GM12892 (cell line): Measurements from ENCODE around the gene C20orf204.

Experiments
- DNase-seq: peaks from one replicate; pipeline ENCODE4 v3.0.0; 2011; ENCODE audit not compliant: insufficient read length
- FAIRE-seq: peaks from 2 replicates; lab custom pipeline; 2011; peaks lifted over from hg19 to GRCh38; lab: Jason Lieb, UNC
- POLR2A ChIP-seq: IDR thresholded peaks from 2 replicates; pipeline ENCODE4 v1.6.1; 2011; ENCODE audit warnings: low read depth, low read length, control low read depth
- POLR2AphosphoS5 ChIP-seq: IDR thresholded peaks from 2 replicates; pipeline ENCODE4 v1.6.1; 2011; ENCODE audit warnings: low read depth, low read length, control low read depth
- TAF1 ChIP-seq: IDR thresholded peaks from 2 replicates; pipeline ENCODE4 v1.6.1; 2011; ENCODE audit warnings: low read depth, mild to moderate bottlenecking, control low read depth, low read length, borderline replicate concordance

The C20orf204 gene

DNA sequence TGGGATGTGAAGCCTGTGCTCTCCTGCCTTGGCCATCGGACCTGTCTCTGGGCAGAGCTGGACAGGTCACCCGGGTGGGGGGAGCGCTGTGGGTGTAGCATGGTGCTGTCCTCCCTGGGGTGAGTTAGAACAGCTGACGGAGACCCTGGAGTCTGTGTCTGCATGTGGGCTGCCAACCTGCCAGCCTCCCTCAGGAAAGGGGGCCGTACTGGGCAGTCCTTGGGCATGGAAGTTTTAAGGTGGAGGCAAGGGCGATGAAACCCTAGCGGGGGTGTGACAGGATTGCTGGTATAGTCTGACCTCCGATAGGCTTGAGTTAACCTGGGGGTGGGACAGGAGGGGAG lies 11.0 kb downstream of the C20orf204 start:
- DNase-seq (no peak), FAIRE-seq (no peak)
- TF ChIP-seq POLR2AphosphoS5: no peak
- TF ChIP-seq POLR2A: no peak
- TF ChIP-seq TAF1: no peak

DNA sequence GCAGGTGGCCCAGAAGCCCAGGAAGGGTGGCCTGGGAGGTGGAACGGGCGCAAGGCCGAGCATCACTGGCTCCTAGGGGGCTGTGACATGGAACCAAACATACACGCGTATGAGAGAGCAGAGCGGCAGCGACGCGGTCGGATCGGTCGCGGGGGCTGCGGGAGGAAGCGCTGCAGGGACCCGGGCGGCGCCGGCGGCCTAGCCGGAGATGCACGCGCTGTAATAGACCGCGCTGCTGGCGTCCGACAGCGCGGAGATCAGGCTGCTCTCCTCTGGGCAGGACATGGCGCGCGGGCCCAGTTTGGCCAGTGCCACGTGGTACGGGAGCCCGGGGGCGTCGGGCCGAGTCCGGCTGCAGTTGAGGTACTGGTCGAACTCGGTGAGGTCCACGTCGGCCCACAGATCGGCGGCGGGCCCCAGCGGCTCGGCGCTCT lies 12.0 kb downstream of the C20orf204 start:
- FAIRE-seq (no peak), DNase-seq (no peak)
- TF ChIP-seq TAF1 (no peak), POLR2AphosphoS5 (no peak), POLR2A (no peak)

GRCh38 chr20:64048402-64049044 lies 12.5 kb downstream of the C20orf204 start:
- FAIRE-seq (no peak), DNase-seq (no peak)
- no peak for TF ChIP-seq TAF1
- no peak for TF ChIP-seq POLR2A
- no peak for TF ChIP-seq POLR2AphosphoS5

- no peak for TF ChIP-seq TAF1
- TF ChIP-seq POLR2A: no peak
- no peak for TF ChIP-seq POLR2AphosphoS5
- FAIRE-seq (no peak), DNase-seq (no peak)
Observed at GRCh38 chr20:64049060-64049877, 13.3 kb downstream of the C20orf204 start, which contains the start of gene SOX18. SOX18 (minus strand) TSS chr20:64049639; CDS start chr20:64049516, 123 bp downstream.

DNA sequence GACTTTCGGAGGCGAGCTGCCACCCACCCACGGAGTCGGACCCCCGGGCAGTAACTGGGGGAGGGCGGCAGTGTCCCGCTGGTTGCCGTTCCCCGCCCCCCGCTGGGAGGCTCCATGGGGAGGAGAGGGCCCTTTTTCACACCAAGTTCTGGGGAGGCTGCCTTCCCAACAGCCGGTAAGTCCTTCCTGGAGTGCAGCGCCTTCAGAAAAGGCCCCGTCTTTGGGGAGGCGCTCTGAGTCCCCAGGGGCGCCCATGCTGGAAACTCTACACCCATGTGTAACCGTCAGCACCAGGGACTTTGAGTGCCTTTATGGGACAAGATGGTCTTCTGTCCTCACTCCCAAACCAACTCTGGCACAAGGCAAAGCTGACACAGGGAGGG lies 13.9 kb downstream of the C20orf204 start:
- FAIRE-seq (no peak), DNase-seq (no peak)
- TF ChIP-seq TAF1 (no peak), POLR2AphosphoS5 (no peak), POLR2A (no peak)

- no peak for FAIRE-seq
- no peak for DNase-seq
Observed at GRCh38 chr20:64050261-64051032, 14.5 kb downstream of the C20orf204 start.

DNA sequence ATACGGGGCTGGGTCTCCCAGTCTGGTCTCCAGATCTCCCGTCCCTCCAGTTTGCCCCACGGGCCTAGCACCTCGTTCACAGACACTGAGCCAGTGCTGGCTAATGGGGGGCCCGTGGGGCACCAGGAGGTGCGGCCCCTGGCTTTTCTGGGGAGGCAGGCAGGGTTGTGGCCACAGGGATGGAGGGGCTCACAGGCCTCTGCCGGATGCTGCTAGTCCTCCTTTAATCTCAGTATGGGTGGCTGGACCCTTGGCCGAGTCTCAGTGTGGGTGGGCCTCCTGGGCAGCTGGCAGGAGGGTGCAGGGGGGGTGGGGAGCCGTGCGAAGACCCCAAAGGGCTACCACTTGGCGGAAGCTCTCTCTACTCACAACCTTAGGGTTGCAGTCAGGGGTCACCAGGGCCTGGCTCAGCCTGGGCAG lies 15.1 kb downstream of the C20orf204 start:
- TF ChIP-seq TAF1: no peak
- TF ChIP-seq POLR2AphosphoS5: no peak
- no peak for TF ChIP-seq POLR2A
- FAIRE-seq (no peak), DNase-seq (no peak)

More at GRCh38 chr20:64050261-64051032, 14.5 kb downstream of the C20orf204 start:
- TF ChIP-seq POLR2AphosphoS5 (no peak), POLR2A (no peak), TAF1 (no peak)

DNA sequence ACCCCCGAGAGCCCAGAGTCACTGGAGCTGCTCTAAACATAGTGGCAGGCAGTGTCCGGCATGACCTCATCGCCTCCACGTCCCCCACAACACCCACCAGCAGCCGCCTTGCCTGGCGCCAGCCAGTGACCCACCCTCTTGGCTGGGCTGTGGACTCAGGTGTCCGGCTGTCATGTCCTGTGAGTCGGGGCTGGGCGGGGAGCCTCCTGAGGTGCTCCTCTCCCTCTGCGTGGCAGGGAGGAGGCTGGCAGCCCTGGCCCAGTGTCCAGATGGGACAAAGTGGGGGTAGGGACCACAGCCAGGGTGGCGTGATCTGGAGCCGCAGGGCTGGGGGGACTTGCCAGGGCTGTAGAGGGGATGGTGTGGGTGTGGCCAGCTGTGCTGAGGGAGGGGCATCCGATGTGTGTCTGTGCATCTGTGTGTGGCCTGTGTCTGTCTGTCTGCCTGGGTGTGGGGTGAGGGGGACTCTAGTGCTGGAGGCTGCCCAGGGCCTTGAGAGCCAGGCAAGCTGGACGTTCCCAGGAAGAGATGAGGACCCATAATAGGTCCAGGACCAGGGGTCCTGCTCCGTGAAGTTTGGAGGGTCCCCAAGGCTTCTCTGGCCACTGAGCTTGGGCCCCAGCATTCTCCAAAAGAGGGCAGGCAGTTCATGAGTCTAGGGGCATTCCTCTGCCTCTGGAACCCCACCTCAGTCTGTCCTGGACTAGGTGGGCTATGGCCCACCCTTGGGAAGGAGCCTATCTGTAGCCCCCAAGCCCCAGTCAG lies 15.8 kb downstream of the C20orf204 start:
- FAIRE-seq: no peak
- TF ChIP-seq POLR2AphosphoS5 (no peak), TAF1 (no peak), POLR2A (no peak)
- DNase-seq: no peak

- FAIRE-seq: no peak
- no peak for DNase-seq
- no peak for TF ChIP-seq TAF1
- no peak for TF ChIP-seq POLR2A
- TF ChIP-seq POLR2AphosphoS5: no peak
Observed at GRCh38 chr20:64052326-64052722, 16.3 kb downstream of the C20orf204 start.

GRCh38 chr20:64052987-64053840 lies 17.2 kb downstream of the C20orf204 start:
- DNase-seq (no peak), FAIRE-seq (no peak)
- TF ChIP-seq POLR2AphosphoS5 (no peak), TAF1 (no peak), POLR2A (no peak)
